PC-9 (cell line): ENCODE measurements around the gene CFAP54.

Source experiments
- CTCF ChIP-seq: fragments of 200-600 bp; sonication (generic); conservative IDR thresholded peaks from 2 replicates; pipeline ENCODE4 v1.6.1; 2017; ENCODE audit warnings: mixed run types, antibody characterized with exemption, mild to moderate bottlenecking, moderate library complexity
- EZH2 ChIP-seq: fragments of 200-600 bp; sonication (generic); IDR thresholded peaks from 2 replicates; pipeline ENCODE4 v1.8.0; 2017; ENCODE audit warnings: antibody characterized with exemption, low read depth

GRCh38 chr12:96743606-96744005, 254.2 kb downstream of the CFAP54 start:
- TF ChIP-seq CTCF (no peak), EZH2 (no peak)
